Skeletal muscle tissue (tissue), 4 donors: ENCODE results near the gene RAVER2. TPM values are rescaled to one million over a fixed set of nuclear protein-coding genes. Genes with fewer than 3 reads are reported as not detected.
"Not testable (repeated sequence)": the region's sequence is repeated elsewhere in the genome, so short reads cannot be mapped to it uniquely, and the experiment has no call there.

ENCODE experiments used
- H3K27ac ChIP-seq: one replicate; pipeline ENCODE4 v1.7.0; 2013; ENCODE audit warnings: mild to moderate bottlenecking, low read depth, low read length, inconsistent platforms
- H3K27me3 ChIP-seq, 3 donors: one replicate each; pipeline ENCODE4 v1.7.0; 2013; ENCODE audit warnings: low read length in 3 of 3; ENCODE audit not compliant: control insufficient read depth in 3 of 3, insufficient read depth in 3 of 3
- H3K36me3 ChIP-seq, 3 donors: one replicate each; pipeline ENCODE4 v1.7.0; 2013; ENCODE audit warnings: low read length in 3 of 3; ENCODE audit not compliant: control insufficient read depth in 3 of 3, insufficient read depth in 3 of 3
- H3K4me1 ChIP-seq, 3 donors: one replicate each; pipeline ENCODE4 v1.7.0; 2013; ENCODE audit warnings: low read length in 3 of 3, mild to moderate bottlenecking in 3 of 3; ENCODE audit not compliant: control insufficient read depth in 3 of 3, insufficient read depth in 3 of 3
- H3K4me3 ChIP-seq, 3 donors: one replicate each; pipeline ENCODE4 v1.7.0; 2013; ENCODE audit warnings: low read length in 3 of 3
- H3K9ac ChIP-seq, 3 donors: one replicate each; pipeline ENCODE4 v1.7.0; 2013; ENCODE audit warnings: low read length in 3 of 3, mild to moderate bottlenecking in 3 of 3, moderate library complexity in 2 of 3, low read depth in 1 of 3
- H3K9me3 ChIP-seq, 3 donors: one replicate each; pipeline ENCODE4 v1.7.0; 2013; ENCODE audit warnings: low read length in 3 of 3; ENCODE audit not compliant: control insufficient read depth in 3 of 3
- total RNA-seq: library from RNA; depleted of rRNA; stranded (reverse); fragments of >200 nt; gene quantifications from one replicate; pipeline ENCODE4 v1.2.3, GENCODE V29; 2014
- donor health status: Osteomylitis.

RAVER2 gene
- total RNA-seq, 1 donor from 2014 or later: 15.7 TPM

GRCh38 chr1:64759968-64760367 lies 15.1 kb downstream of the RAVER2 start:
- no peak overlapping the region for H3K4me3 ChIP-seq
- H3K36me3 ChIP-seq: no peaks in the 10 kb centered on the region
- peaks cover 0 to 2% (median 0%) of the 10 kb centered on the region in 3 donors for H3K9me3 ChIP-seq
- H3K9ac ChIP-seq: no peak overlapping the region
- no peak overlapping the region for H3K27ac ChIP-seq
- no peaks in the 10 kb centered on the region for H3K4me1 ChIP-seq
- no peaks in the 10 kb centered on the region for H3K27me3 ChIP-seq

GRCh38 chr1:64765012-64765411 lies 20.1 kb downstream of the RAVER2 start:
- H3K9me3 ChIP-seq: no peaks in the 10 kb centered on the region
- no peak overlapping the region for H3K27ac ChIP-seq
- H3K4me1 ChIP-seq: no peaks in the 10 kb centered on the region
- no peak overlapping the region for H3K9ac ChIP-seq
- H3K27me3 ChIP-seq: no peaks in the 10 kb centered on the region
- H3K36me3 ChIP-seq: peaks cover 0 to 2% (median 0%) of the 10 kb centered on the region in 3 donors
- H3K4me3 ChIP-seq: no peak overlapping the region

DNA sequence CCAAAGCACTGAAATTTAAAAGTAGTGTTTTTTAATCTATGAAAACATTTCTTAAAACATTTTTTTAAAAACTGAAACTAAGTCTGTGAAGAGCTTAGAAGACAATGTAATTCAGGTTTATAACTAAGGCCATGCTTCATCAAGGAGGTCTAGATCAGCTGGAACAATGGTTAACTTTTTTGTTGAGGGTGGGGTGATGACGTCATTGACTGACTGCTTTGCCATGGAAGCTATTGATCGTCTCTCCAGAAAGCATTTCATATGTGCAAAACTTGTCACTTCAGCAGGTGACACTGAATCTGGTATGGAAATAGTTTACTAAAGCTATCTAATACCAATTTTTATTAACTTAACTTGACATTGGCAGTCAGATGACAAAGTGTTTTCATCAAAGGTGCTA lies 21.0 kb downstream of the RAVER2 start:
- H3K9me3 ChIP-seq: peaks cover 0 to 2% (median 0%) of the 10 kb centered on the region in 3 donors
- no peak overlapping the region for H3K9ac ChIP-seq
- H3K27me3 ChIP-seq: no peaks in the 10 kb centered on the region
- H3K4me1 ChIP-seq: no peaks in the 10 kb centered on the region
- no peak overlapping the region for H3K27ac ChIP-seq
- no peak overlapping the region for H3K4me3 ChIP-seq
- H3K36me3 ChIP-seq: peaks cover 0 to 2% (median 0%) of the 10 kb centered on the region in 3 donors

DNA sequence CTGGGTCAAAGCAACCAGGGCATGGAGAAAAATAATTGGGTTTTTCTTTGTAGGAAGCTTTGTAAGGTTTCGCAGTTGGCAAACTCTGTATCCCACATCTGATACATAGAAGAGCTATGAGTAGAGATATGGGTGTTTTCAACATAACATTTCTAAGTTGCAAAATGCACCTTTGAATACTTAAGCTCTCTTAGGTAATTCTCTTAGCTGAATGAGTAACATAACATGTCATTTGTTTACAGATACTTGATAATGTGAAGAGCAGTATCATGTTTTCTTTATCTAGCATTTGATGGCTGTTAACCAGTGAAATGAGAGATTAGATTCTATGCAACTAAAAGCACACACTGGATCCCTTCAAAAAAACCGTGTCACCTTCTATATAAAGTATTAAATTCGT lies 21.6 kb downstream of the RAVER2 start:
- peaks cover 0 to 2% (median 0%) of the 10 kb centered on the region in 3 donors for H3K36me3 ChIP-seq
- no peak overlapping the region for H3K4me3 ChIP-seq
- no peak overlapping the region for H3K9ac ChIP-seq
- H3K27me3 ChIP-seq: no peaks in the 10 kb centered on the region
- H3K27ac ChIP-seq: no peak overlapping the region
- no peaks in the 10 kb centered on the region for H3K4me1 ChIP-seq
- H3K9me3 ChIP-seq: peaks cover 0 to 2% (median 0%) of the 10 kb centered on the region in 3 donors

DNA sequence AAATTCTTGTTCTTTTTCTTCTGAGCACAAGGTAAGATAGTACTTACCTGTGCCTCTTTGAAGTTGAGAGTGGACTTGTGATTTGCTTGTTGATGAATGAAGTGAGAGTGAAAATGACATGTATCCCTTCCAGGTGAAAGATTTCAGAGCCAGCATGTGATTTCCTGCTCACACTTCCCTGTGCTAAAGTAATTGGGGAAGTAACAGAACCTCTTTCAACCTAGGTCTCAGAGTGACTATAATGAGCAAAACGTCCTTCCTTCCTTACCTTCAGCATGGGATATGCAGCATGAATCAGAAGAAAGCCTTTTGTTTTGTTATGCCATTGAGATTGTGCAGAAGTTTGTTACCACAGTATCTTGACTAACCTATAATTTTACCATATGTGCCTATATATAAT lies 24.6 kb downstream of the RAVER2 start:
- Histone ChIP-seq H3K27ac (no peak overlapping the region), H3K27me3 (no peaks in the 10 kb centered on the region), H3K36me3 (peaks cover 0 to 2% (median 0%) of the 10 kb centered on the region in 3 donors), H3K9ac (no peak overlapping the region), H3K4me3 (no peak overlapping the region), H3K9me3 (peaks cover 0 to 2% (median 0%) of the 10 kb centered on the region in 3 donors), H3K4me1 (no peaks in the 10 kb centered on the region)

GRCh38 chr1:64769971-64770370 lies 25.1 kb downstream of the RAVER2 start:
- Histone ChIP-seq H3K27me3 (no peaks in the 10 kb centered on the region), H3K4me3 (no peak overlapping the region), H3K27ac (no peak overlapping the region), H3K9ac (no peak overlapping the region), H3K36me3 (peaks cover 0 to 2% (median 0%) of the 10 kb centered on the region in 3 donors), H3K4me1 (no peaks in the 10 kb centered on the region), H3K9me3 (peaks cover 0 to 2% (median 0%) of the 10 kb centered on the region in 3 donors)

- H3K4me1 ChIP-seq, H3K9ac ChIP-seq, H3K36me3 ChIP-seq, H3K27me3 ChIP-seq, H3K4me3 ChIP-seq, H3K27ac ChIP-seq, H3K9me3 ChIP-seq: not testable (repeated sequence)
Observed at GRCh38 chr1:64773306-64773705, 28.4 kb downstream of the RAVER2 start.

DNA sequence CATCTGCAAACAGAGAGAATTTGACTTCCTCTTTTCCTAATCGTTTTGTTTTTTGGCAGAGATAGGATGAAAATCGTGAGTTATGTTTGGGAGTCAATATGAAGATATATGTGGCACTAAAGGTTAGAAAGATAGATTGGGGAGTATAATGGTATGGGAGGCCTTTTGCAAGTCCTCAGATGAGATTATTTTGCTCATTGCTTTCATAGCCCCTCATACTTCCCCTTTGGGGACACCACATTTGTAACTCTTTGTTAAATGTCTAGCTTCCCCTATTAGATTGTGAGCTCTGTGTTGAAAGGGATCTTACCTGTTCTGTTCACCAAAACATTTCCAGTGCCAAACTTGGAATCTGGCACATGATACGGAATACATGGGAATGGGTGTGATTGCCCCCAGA lies 30.2 kb downstream of the RAVER2 start:
- Histone ChIP-seq H3K27ac (no peak overlapping the region), H3K9me3 (peaks cover 0 to 2% (median 0%) of the 10 kb centered on the region in 3 donors), H3K27me3 (no peaks in the 10 kb centered on the region), H3K4me3 (no peak overlapping the region), H3K9ac (no peak overlapping the region), H3K4me1 (no peaks in the 10 kb centered on the region), H3K36me3 (peaks cover 0 to 3% (median 0%) of the 10 kb centered on the region in 3 donors)

- H3K27ac ChIP-seq, H3K4me1 ChIP-seq, H3K9ac ChIP-seq, H3K36me3 ChIP-seq, H3K4me3 ChIP-seq, H3K9me3 ChIP-seq, H3K27me3 ChIP-seq: not testable (repeated sequence)
Observed at GRCh38 chr1:64782044-64782443, 37.2 kb downstream of the RAVER2 start.

GRCh38 chr1:64782848-64783247 lies 38.0 kb downstream of the RAVER2 start:
- not testable (repeated sequence) for H3K4me3 ChIP-seq, H3K9ac ChIP-seq, H3K9me3 ChIP-seq, H3K4me1 ChIP-seq, H3K27me3 ChIP-seq, H3K27ac ChIP-seq
- peaks cover 0 to 10% (median 6%) of the 10 kb centered on the region in 3 donors for H3K36me3 ChIP-seq
